Right forelimb (tissue), 1 donor: ENCODE data around the gene HSP90B1.
A peak's percentile ranks its signal among the peaks of the same experiment; 100 is the strongest.

Experiments used
- DNase-seq: peaks from one replicate; pipeline ENCODE4 v3.0.0-alpha.2; 2018

Gene HSP90B1

GRCh38 chr12:103930034-103930786 is at the start of gene HSP90B1:
Gene HSP90B1 (plus strand): TSS chr12:103930410. CDS start chr12:103930516, 106 bp downstream.
- DNase-seq: peak; percentile 100

DNA sequence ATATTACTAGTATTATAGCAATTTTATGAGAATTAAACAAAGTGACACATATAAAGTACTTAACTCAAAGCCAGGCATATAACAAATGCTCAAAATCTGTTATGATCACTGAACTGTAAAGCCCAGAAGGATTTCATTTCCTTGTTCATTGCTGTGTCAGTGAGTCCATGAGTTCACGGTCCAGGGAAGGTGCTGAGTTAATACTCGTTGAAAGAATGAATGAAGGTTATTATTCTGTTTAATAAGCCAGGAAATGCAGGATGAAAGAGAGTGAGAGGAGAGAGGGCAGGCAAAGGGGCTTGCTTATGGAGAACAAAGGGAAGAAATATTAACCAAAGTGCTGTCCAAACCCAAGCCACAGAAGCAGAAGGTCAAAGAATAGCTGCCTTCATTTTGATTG is 48.9 kb upstream of the HSP90B1 start:
- no peak for DNase-seq

DNA sequence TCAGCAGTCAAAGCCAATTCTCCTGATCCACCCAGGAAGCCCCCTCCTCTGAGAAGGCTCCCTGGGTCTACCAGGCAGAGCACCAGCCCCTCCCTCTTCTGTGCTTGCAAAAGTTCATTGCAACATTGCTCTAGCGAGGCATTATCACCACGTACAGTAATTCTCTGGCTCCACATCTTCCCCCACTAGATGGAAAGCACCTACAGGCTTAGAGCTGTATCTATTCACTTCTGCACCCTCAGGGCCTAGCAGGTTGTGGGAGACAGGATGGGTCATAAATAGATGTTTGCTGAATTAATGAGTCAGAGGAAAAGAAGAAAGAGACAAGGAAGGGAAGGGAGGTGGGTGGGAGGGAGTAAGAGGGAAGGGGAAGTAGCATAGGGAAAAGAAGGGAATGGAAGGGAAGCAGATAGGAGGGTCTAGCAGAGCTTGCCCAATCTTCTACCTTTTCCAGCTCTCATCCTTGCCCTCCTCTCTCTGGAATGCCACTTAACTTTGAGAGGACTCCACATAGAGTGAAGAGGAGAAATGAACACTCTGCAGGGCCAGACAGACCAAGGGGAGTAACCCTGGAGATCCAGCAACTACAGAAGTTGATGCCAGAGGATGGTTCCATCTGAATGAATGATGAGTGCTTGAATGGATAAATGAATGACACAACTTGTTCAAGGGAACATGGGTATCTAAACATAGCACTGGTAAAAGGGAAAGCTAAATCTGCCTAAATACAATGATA is 47.2 kb upstream of the HSP90B1 start:
- no peak for DNase-seq

DNA sequence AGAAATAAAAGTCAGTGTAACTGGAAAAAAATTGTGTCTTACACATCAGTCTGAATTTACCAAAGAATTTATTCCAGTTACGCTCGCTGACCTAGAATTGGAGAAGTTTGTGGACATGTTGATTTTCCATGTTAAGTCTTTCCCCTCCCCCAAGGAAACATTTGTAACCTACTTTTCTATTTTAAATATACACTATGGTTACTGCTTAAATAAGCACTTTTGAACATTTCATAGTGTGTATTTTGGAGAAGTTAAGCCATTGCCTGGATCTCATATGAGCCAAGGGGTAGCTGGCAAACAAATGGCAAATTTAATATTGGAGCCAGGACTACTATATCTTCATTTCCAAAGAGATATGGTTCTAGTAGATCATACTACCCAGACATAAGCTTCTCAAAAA is 46.3 kb upstream of the HSP90B1 start:
- no peak for DNase-seq

DNA sequence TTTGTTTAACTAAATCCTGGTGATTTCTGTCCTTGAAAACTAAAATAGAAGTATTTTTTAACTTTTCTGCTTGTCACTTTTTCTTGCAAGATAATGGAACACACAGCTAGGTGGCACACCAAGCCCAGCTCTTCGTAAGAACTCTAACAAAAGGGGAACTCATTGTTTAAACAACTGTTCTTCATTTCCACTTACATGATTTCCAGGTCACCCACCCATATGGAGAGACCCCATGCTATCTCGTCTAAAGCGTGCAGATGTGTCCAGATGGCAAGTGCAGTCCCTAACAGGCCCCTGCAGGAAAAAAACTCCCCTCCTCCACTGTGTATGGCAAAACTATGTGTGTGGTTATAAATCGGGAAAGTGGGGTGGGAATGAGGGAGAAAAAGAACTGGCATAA is 45.9 kb upstream of the HSP90B1 start:
- no peak for DNase-seq

GRCh38 chr12:103886195-103886797 is 43.9 kb upstream of the HSP90B1 start:
- no peak for DNase-seq

GRCh38 chr12:103887738-103888137 is 42.5 kb upstream of the HSP90B1 start:
- DNase-seq: no peak

GRCh38 chr12:103897316-103897715 is 32.9 kb upstream of the HSP90B1 start:
- no peak for DNase-seq

DNA sequence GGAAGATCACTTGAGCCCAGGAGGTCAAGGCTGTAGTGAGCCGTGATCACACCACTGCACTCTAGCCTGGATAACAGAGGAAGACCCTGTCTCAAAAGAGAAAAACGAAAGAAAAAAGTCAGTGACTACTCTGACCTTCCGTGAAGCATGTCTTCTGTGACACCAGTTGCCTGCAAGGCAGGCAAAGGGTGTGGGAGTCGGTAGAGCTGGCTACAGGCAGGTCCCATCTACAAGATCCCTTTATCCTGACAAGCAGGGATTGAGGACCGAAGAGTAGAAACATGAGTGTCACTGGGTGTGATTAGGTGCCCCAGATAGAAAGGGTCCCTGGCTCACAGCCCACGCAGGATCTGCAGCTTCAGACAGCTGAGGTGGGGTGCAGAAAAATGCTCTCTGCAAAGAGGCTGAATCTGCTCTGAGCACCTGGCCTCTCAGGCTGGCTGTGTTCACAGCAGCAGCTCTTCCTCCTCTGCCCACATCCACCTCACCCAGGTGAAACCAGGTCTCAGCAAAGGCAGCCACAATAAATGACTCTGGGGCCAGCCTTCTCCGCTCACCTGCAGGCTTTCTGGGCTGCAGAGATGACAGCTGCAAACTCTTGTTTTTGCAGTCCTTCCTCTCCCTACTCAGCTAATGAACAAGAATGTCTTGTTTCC is 28.6 kb upstream of the HSP90B1 start:
- no peak for DNase-seq

DNA sequence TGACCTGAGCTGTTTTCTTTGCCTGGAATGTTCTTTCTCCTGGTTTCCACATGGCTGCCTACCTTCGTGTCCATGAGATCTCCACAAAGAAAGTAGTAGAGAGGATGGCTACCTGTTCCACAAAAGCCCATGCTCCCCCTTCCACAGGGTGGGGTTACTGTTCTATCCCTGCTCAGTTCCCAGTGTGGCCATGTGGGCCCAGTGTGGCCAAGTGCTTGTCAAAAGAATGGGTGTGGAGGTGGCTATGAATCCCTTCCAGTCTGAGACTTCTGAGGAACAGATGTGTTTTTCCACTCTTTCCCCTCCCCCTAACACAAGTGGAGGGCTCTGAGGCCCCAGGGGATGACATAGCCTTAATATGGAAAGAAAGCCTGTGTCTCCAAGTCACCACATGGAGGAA is 26.2 kb upstream of the HSP90B1 start:
- DNase-seq: no peak

GRCh38 chr12:103905730-103906349 is 24.4 kb upstream of the HSP90B1 start:
- no peak for DNase-seq

GRCh38 chr12:103908246-103908541 is 22.0 kb upstream of the HSP90B1 start:
- no peak for DNase-seq

DNA sequence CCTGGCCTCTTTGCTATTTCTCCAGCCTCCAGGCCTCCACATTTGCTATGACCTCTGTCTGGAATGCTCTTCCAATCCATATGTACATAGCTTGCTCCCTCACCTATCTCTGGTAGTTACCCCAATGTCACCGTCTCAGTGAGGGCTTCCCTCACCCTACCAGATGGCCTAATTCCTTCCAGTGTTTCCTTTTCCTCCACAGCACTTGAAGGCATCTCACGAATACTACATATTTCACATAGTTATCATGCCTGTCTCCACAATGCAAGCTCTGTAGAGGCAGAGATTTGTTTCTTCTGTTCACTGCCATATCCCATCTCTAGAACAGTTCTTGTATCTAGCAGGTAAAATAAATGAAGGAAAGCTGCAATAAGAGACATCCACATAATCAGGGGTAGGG is 21.3 kb upstream of the HSP90B1 start:
- no peak for DNase-seq

- no peak for DNase-seq
Observed at GRCh38 chr12:103909811-103910210, 20.4 kb upstream of the HSP90B1 start.

GRCh38 chr12:103912069-103912468 is 18.1 kb upstream of the HSP90B1 start:
- DNase-seq: no peak

DNA sequence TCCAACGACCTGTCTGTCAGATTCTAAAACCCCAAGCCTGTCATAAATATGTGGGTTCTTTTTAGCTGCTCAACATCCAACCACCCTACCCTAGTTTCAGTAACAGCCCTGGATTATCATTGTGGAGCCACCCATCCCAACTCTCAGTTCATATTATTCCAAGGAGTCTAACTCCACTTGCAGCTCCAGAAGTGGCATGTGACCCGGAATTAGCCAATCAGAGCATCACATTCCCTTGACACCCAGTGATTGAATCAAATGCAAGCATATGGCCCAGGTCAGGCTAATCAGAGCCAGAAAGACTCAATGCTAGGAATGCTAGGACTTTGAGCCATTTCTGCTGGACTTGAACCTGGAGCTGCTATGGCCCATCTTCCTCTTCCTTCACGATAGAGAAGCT is 17.1 kb upstream of the HSP90B1 start:
- DNase-seq: no peak

GRCh38 chr12:103915306-103915705 is 14.9 kb upstream of the HSP90B1 start:
- no peak for DNase-seq

DNA sequence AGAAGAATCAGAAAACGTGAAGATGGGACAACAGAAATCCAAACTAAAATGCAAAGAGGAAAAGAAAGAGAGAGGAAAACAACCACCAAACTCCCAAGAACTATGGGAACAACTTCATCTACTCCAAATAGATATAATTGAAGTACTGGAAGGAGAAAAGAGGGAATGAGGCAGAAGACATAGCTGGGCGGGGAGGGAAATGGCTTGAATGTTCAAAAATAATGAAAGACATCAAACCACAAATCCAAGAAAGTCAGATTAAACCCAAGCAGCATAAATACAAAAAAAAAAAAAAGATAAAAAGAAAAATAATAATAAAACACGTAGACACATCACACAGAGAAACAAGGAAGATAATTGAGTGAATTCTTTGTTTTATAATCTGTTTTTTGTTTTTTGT is 12.3 kb upstream of the HSP90B1 start:
- no peak for DNase-seq

DNA sequence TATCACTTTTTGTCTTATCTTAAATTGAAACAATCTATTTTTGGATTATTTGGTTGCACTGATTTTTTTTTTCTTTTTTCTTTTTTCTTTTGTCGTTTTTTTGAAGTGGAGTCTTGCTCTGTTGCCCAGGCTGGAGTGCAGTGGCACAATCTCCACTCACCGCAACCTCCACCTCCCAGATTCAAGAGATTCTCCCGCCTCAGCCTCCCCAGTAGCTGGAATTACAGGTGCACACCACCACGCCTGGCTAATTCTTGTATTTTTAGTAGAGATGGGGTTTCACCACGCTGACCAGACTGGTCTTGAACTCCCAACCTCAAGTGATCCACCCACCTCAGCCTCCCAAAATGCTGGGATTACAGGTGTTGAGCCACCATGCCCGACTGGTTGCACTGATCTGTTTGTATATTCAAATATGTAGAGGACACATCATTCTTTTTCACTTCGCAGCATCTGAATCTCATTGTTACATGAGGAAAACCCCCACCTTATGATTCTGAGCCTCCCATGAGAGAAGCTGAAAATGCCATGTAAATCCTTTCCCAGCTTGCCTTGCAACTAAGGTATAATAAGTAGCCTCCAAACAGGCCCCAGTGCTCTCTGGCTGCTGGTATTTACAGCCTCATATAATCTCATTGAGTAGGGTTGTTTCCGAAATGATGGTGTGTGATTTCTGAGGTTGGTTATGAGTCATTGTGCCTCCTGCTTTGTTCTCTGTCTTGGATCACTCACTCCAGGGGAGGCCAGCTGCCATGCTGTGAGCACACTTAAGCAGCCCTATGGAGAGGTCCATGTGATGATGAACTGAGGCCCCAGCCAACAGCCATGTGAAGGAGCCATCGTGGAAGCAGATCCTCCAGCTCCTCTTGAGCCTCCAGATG is 5.2 kb upstream of the HSP90B1 start:
- DNase-seq: no peak

DNA sequence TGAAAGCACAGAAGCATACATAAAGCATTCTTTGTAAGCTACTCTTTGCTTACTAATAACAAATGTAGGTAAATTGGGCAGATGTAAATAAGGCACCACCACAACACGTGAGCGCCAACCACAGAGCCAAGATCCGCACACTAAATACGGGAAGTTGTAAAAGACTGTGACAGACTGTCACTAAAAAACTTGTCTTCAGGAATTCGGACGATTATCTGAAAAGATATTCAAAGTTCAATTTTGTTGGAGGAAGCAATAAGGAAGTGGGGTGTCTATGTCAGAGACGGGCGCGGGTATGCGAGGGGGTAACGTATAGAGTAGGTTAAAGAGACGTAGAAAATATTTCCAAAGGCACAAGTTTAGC is 1.5 kb upstream of the HSP90B1 start:
- no peak for DNase-seq

DNA sequence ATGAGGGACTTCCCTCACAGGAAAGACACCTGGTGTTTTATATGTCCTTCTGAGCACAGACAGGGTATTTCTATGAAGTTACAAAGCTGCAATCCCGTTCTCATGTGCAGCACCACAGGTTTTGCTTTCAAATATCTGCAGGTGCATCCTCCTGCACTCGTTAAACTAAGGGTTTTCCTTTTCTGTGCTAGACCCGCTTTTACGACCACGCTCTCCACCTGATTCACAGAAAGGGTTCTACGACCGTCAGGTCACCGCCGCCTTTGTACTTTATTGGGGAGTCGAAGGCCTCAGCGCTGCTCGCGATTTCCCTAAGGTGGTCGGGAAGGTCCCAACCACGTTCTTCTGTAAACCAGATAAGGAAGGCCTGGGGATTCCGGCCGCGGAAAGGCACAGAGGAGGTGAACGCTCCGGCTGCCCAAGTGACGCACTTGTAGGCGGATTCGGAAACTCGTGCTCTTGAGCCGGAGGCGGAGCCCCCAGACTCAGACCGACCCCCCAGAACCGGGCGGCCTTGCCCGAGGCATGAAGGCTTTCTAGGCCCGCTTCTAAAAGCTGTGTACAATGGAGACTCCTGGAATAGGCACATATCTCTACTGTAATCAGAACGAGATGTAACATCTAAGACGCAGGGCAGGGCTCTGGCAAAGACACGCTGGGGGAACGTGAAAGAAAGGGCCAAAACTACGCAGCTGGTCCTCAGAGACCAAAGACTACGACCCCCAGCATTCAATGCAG is 995 bp upstream of the HSP90B1 start:
- DNase-seq: peak; percentile 95

DNA sequence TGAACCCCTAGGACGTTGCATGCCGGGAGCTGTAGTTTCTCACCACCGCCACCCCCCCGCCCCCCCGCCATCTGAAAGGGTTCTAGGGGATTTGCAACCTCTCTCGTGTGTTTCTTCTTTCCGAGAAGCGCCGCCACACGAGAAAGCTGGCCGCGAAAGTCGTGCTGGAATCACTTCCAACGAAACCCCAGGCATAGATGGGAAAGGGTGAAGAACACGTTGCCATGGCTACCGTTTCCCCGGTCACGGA is 501 bp upstream of the HSP90B1 start:
- no peak for DNase-seq
